Right hindlimb (tissue), 1 donor: ENCODE measurements around the gene PLEKHG4.

Experiments
- DNase-seq: peaks from one replicate; pipeline ENCODE4 v3.0.0-alpha.2; 2018

PLEKHG4 gene

DNA sequence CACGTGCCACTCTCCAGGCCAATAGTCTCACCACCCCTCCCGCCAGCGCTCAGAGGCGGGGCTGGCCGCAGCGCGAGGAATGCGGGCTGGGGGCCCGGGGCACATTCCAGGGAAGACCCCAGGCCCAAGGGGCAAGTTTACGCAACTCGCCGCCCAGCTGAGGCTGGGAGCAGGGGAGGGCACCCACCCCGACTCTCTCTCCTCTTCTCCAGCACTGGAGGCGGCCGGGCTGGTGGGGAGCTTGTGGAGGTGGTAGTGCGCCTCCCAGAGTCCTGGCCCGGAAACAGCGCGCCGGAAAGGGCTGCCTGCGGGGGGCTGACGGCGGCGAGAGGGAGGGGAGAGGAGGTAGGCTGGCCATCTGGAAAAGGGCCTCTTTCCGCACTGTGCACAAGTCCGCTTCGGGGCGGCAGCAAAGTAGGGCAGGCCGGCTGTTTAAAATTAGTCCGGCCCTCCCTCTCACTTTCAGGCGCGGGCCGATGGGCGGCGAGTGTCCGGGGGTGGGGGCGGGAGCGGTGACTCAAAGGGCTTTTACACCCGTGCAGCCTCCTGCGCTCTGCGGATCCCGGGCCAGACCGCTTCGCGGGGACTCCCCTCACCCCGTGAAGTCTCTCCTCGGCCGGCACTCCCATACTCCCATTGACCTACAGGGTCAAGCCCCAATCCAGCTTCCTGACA lies 33.1 kb upstream of the PLEKHG4 start:
- peak; percentile 90 for DNase-seq

DNA sequence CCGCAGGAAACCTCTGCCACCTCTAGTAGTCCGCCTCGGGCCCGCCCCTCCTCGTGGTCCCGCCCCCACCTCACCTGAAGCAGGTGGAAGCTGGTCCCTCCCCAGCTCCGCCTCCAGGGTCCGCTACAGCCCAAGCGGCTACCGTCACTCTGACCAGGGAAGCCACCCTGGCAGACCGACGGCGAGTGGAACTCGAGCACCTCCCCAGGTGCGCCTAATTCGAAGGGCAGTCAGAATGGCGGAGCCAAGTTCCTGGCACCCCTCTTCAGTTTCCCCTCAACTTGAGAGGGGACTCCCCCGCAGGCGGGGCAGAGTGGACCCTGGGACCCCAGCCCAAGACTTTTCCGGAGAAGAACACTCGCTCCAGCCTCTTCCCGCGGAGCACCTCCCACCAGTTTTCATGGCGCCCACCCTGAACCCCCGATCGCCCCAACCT lies 32.6 kb upstream of the PLEKHG4 start:
- DNase-seq, result peak; percentile 53

DNA sequence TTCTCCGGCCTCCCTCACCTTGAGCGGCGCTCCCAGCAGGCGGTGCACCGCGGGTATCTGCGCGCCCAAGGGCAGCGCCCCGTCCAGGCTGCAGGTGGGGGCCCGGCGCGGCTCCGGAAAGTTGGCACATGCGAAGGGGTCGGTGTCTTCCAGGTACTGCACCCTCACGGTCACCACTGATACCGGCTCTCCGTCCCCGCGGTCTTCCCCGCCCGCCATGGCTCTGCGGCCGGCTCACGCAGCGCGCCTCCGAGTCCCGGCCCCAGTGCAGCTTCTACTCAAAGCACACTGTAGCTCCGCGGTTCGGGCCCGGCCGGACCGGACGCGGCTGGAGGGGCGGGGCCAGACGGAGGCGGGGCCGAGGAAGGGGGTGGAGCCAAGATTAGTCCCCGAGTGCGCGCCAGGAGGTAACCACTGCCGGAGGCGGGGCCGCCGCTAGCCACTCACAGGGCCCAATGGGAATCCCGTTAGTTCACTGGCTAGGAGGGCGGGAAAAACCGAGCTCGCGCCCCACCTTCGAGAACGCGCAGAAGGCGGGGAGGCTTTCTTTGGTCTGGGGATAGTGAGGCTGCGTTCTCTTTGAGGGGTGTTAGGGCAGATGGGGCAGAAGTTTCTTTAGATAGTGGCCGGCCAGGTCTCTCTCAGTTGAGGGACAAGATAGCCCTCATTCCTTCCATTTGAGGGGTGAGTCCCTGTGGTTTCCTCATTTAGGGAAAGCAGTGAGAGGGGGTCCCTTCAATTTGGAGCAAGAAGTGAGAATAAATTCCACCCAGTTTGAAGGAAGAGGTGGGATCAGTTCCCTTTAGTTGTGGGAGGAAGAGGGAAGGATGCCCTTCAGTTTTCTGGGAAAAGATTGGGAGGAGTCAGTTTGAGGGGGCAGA lies 31.9 kb upstream of the PLEKHG4 start, which contains the start of gene FHOD1:
TSS of gene FHOD1 (minus strand) at position 290 of the 881 bp plus-strand sequence. CDS start at position 219, 71 bp downstream.
- DNase-seq, result peak; percentile 97

DNA sequence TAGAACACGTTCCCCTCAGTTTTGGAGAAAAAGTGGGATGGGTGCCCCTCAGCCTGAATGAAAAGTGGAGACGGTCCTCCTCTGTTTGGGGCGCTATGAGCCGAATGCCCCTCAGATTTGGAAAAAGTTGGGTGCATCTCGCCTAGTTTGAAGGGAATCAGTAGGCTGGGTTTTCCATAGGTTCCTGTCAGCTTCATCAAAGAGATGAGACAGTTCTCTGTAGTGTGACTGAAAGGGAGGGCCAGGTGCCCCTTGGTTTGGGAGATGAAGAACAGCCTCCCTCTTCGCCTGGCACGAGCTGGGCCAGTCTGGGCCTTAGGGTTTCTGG lies 31.3 kb upstream of the PLEKHG4 start:
- DNase-seq, result no peak

DNA sequence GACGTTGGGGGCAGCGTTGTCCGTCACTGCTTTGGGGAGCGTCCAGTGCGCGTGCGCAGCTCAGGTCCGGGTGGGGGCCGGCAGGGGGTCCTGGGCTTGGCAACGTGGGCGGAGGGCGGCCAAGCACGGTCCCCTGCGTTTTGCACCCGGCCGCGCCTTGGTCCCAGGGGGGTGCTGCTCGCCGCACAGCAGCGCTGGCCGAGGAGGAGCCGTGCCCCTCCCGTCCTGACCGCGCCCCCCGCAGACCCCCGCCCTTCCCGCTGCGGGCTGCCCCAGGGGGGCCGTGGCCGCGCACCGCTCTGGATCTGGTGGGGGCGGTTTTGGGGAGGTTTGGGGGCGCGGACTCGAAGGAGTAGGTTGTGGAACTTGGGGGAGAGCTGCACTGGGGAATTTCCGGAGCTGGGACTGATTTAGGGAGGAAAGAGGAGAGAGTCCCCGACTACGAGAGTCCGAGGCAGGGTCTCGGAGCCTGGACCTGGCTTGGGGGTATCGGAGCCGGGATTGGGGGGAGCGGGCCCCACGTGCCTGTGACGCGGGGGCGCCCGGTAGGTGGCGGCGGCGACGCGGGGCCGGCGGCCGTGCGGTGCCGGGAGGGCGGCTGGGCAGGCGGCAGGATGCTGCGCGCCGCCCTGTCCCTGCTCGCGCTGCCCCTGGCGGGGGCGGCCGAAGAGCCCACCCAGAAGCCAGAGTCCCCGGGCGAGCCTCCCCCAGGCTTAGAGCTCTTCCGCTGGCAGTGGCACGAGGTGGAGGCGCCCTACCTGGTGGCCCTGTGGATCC lies 30.7 kb upstream of the PLEKHG4 start, which contains the start of gene SLC9A5:
TSS of gene SLC9A5 (plus strand) at position 579 of the 777 bp plus-strand sequence. CDS start at position 615, 36 bp downstream.
- peak; percentile 53 for DNase-seq

DNA sequence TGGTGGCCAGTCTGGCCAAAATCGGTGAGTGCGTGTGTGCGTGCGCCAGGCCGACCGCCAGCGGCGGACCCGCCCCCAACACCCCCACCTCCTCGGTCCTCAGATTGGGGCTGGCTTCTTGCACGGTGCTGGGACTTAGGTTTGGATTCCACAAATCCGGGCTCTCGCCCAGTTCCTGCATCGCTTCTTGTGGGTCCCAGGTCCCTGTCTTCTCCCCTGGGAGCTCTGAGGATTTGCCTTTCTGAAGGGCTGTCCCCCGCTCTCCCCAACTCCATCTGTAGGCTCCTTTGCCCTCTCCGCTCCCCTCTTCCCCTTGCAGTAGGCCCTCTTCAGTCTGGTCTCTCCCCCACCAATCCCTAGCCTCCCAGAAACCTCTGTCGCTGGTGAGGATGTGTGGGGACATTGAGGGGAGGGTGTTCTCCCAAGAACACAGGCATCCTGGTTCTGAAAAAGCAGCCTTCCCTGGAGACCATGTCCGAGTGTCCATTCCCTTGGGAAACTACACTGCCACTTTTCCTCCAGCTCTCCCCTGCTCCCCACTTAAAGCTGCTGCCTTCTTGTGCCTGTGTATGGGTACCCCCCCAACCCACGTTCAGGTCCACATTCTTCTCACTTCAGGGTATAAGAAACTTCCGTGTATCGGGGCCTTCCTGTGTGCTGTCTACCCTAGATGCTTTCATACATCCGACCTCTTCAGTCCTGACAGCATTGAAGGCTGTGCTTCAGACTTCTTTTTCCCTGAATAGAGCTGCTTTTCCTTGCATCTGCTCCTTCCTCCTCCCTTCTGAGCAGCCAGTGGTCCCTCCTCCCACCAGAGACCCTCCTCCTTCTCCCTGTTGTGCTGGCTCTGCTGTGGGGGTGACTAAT lies 29.9 kb upstream of the PLEKHG4 start:
- no peak for DNase-seq

DNA sequence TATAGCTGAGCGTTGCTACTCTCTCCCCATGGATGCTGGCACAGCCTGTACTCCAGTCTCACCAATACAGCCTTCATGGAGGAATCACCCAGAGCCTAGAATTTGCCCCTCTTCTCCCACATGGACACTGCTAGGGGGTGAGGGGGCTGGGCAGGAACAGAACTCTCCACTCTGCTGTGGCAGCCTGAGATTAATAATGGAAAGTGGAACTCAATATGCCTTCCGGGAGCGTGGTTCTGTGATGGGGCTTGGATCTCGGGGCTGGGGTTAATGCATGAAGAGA lies 29.3 kb upstream of the PLEKHG4 start:
- no peak for DNase-seq

DNA sequence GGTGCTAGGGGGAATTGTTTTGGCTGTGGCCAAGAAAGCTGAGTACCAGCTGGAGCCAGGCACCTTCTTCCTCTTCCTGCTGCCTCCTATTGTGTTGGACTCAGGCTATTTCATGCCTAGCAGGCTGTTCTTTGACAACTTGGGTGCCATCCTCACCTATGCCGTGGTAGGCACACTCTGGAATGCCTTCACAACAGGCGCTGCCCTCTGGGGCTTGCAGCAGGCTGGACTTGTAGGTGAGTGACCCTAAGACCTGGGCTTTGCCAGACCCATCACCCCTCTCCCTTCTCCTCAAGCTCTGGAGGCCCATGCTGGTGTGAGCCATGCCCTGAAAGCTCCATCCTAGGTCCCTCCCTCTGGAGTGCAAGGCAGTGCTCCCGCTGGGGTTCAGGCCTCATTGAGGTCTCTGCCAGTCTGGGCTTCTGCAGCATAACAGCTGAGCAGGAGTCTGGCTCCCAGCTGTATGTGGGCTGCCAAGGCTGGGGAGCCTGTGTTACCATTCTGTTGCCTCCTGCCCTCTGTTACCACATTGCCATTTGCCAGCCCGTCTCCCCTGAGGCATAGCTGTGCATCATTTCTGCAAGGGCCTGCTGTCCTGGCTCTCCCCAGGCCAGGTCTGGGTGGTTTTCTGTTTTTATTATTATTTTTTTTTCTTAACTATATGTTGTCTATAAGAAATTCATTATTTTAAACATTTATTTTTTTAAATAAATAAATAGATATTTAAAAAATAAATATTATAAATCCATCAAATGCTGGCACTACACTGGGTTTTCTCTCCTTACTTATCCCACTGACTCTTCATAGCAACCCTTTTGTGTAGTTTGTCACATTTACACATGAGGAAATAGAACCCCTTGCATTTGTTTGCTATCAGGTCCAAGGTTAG lies 26.5 kb upstream of the PLEKHG4 start:
- DNase-seq, result peak; percentile 15

DNA sequence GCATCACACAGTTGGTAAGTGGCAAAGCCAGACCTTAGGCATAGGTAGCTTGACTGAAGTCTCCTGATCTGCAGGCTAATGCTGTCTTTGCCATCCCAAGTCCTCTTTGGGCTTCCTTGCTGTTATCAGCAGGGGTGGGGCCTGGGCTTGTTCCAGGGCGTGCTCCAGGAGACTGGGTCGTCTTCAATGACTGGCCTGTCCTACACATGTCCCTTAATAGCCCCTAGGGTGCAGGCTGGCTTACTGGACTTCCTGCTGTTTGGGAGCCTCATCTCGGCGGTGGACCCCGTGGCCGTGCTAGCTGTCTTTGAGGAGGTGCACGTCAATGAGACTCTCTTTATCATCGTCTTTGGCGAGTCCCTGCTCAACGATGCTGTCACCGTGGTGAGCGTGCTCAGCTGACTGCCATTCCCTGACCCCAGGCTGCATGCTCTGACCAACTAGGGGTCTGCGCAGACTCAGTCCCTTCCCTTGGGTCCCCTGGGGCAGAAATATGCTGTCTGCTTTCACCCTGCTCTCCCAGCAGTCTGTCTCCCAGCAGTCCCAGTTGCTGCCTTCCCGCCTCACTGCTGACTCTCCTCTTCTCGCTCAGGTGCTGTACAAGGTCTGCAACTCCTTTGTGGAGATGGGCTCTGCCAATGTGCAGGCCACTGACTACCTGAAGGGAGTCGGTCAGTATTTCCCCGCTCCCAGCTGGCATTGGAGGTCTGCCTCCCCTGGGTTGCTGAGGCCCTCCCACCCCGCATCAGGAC lies 24.4 kb upstream of the PLEKHG4 start:
- no peak for DNase-seq

DNA sequence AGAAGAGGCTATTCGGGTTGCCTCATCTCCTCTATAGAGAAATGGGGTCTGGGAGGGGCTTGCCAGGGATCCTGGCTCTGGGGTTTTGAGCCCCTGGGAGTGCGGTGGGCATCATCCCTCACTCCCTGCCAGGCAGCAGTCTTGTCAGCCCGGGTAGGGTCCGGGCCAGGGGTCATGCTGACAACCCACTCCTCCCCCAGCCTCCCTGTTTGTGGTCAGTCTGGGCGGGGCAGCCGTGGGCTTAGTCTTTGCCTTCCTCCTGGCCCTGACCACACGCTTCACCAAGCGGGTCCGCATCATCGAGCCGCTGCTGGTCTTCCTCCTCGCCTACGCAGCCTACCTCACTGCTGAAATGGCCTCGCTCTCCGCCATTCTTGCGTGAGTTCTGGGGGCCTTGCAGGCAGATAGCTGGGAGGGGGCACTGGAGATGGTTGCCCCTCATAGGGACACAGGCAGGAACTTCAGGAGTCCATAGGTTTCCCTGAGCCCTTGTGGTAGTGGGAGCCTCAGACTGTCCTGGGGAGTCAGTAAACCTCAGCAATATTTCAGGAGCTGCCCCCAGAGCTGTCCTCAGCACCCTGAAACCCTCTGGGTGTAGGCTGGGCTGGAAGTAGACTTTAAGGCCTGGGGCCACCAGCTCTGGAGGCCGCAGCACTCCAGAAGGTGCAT lies 23.6 kb upstream of the PLEKHG4 start:
- DNase-seq, result no peak

DNA sequence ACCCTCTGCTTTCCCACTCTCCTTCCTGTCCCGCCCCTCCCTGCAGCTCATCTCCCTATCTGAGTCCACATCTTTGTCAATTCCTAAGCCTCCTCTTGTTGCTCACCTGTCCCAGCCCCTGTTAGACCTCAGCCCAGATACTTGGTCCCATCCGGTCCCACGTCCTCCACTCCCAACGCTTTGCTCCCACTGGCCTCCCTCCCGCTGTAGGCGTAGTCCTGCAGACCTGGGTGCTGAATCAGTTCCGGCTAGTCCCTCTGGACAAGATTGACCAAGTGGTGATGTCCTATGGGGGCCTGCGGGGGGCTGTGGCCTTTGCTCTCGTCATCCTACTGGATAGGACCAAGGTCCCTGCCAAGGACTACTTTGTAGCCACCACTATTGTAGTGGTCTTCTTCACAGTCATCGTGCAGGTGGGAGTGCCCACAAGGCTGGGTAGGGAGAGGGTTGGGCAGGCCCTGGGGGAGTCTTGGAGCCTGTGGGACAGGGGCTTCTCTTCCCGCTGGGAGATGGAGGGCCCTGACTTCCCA lies 22.6 kb upstream of the PLEKHG4 start:
- DNase-seq, result no peak

DNA sequence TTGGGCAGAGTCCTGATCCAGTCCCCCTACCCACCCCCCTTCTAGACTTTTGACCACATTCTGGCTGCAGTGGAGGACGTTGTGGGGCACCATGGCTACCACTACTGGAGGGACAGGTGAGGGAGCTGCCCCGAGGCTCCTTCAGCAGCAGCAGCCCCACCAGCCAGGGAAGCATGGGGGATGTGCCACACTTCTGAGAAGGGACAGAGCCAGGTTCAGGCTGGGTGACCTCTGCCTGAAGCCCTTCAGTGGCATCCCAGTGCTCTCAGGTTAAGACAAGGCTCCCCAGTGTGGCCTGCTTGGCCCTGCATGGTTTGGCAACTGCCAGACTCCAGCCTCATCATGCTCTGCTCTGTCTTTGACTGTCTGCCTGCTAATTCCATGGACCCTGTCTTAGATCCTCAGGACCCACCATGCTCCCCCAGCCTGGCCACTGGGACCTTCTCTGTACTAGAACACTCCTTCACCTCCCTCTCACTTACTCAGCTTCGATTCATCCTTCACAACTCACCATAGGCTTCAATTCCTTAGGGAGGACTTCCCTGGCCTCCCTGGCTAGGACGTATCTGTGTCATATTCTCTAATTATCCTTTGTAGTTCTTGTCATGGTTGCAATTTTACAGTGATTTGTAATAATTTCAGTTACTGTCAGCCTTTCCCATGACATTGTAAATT lies 21.7 kb upstream of the PLEKHG4 start:
- DNase-seq, result no peak

DNA sequence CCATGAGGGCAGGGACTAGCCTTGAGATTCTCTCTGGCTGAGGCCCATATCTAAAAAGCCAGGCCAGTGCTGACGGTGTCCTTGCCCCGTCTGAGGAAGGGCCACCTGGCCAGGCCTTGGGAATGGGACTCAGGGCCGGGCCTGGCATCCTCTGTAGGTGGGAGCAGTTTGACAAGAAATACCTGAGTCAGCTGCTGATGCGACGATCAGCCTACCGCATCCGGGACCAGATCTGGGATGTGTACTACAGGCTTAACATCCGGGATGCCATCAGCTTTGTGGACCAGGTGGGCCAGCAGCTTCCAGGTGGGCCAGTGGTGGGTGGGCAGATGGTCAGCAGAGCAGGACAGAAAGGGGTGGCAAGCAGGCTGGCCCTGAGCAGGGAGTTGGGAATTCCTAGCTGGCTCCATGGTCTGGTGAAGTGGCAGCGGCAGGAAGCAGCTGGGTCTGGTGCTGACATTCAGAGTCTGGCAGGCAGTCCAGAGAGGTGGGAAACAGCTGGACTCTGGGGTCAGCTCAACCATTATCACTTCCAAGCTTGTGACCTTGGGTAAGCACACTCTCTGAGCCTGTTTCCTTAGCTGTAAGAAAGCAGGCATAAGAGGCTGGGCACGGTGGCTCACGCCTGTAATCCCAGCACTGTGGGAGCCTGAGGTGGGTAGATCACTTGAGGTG lies 21.0 kb upstream of the PLEKHG4 start:
- no peak for DNase-seq

DNA sequence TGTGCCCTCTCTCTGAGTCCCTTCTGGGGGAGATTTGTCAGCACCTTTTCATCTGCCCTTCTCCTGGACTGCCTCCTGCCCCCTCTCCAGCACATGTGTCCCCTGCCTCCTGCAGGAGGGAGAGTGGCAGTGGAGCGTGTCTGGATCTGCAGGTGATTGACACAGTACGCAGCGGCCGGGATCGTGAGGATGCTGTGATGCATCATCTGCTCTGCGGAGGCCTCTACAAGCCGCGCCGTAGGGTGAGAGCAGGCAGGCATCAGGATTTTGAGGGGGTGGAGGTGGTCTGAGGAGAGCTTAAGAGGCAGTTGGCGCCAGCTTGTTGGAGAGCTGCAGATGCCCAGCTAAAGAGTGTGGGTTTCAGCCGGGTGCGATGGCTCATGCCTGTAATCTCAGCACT lies 19.6 kb upstream of the PLEKHG4 start:
- DNase-seq, result no peak

DNA sequence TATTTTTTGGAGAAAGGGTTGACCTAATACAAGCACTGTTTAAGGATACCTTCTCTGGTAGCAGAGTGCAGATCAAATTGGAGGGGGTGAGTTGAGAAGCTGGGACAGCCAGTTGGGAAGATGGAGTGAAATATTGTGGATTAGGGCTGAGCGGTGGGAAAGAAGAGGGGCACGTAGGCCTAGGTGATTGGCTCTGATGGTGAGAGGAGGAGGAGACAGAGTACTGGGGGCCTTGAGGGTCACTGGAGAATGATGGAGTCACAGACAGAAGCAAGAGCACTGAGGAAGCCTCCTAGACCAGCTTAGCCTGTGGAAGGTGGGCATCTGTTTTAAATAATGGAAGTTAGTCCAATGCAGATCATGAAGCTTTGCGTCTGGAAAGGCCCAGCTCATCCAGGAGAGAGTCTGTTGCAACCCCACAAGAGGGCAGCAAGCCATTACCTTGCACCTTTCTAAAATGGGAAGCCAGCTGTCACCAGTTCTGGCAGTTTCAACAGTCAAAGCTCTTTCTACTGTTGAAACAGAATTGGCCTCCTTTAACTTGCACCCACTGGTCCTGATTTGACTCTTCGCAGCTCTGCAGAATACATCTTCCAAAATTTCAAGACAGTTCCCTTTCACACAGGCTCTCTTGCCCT lies 18.8 kb upstream of the PLEKHG4 start:
- DNase-seq, result no peak

DNA sequence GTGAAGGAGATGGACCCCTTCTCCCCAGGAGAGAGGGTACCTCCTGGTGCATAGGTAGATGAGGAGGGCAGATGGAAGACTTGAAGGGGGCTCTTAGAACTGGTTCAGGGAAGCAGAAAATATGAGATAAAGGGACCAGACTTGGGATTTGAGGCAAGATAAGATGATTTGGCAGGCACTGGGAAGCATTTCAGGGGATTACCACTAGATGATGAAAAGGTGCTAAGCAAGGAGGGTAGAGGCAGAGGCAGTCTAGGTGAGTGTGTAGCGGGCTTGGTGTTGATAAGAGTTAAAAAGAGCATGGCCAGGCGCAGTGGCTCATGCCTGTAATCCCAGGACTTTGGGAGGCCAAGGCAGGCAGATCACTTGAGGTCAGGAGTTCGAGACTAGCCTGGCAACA lies 16.1 kb upstream of the PLEKHG4 start:
- no peak for DNase-seq

DNA sequence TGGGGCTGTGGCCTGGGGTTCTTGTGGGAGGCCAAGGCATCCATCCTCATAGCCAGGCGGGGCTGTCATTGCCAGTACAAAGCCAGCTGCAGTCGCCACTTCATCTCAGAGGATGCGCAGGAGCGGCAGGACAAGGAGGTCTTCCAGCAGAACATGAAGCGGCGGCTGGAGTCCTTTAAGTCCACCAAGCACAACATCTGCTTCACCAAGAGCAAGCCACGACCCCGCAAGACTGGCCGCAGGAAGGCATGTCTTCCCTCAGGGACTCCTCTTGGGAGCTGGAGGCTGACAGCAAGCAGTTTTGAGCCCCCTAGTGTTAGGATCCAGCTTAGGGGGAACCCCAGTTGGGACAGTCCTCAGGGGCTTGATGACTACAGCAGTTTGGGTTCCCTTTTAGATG lies 15.1 kb upstream of the PLEKHG4 start:
- peak; percentile 2 for DNase-seq

DNA sequence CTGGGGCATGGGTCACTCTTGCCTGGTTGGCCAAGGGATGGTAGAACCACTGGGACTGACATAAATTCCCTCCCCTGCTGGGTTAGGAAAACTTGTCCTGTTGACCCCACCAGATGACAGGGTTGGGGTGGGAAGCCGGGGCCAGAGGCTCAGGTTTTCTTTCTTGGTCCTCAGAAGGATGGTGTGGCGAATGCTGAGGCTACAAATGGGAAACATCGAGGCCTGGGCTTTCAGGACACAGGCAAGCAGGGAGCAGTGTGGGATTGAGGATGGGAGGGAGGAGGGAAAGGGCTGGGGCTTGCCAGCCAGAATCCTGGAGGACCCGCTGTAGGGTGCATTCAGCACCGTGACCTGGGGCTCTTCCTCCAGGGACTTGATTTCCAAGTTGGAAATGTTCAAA lies 14.5 kb upstream of the PLEKHG4 start:
- DNase-seq, result peak; percentile 7
